ENCODE data around the gene CREB5.

- TF ChIP-seq CTCF (conservative IDR thresholded peaks at IDR 0.05) (no peak), EZH2 (IDR thresholded peaks at IDR 0.05; ENCODE audit: low read depth) (no peak)
Observed at GRCh38 chr7:28435732-28436378, 23.5 kb downstream of the CREB5 start.
